NCI-H2227 (cell line): ENCODE data around the gene NOTCH4.

ENCODE experiments used
- DNase-seq: peaks from one replicate; lab custom pipeline; 2025; ENCODE audit not compliant: unreplicated experiment; lab: John Stamatoyannopoulos, UW

The NOTCH4 gene

DNA sequence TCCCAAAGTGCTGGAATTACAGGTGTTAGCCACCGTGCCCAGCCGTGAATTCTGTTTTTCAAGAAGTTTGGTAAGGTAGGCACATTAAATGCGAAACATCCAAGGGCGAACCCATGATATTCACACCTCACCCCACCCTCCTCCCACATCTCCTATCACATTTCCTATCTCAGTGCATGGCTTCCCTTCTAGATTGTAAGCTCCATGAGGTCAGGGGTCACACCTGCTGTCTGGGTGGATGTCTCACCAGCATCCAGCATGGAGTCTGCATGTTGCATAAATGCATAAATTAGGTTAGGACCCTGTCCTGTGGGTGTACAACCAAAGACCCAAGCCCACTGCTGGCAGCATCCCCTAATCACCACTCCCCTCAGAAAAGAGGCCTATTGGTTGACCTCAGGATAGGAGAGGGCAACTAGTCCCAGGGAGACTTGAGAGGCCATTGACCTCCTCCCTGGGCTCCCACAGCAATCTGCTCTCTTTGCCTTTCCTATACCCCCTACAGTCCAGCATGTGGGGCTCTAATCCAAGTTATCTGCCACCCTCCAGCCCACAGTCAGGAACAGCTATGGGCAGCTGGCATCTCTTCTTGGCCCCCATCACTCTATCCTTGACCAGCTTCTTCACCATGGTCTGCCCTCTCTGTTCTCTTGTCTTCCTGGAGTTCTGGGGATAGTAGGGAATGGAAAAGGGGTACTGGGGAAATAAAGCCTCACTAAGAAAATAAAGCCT, 76.3 kb downstream of the NOTCH4 start:
- DNase-seq: no peak

DNA sequence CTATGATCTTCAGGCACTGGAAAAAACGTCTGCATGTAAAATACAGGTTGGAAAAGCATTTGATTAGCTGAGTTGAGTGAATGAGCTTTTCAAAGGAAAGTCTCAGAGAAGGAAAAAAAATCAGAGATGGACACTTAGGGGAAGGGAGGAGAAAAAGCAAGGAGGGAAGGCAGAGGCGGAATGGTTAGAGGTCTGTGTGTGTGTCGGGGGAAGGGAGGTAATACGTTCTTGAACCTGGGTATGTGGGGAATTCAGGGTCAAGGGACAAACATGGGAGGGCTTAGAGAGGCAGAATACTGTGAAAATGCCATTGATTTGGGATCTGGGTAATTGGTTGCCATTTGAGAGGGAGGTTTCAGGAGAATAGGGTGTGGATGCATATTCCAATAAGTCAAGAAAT, 77.2 kb downstream of the NOTCH4 start:
- no peak for DNase-seq

GRCh38 chr6:32146287-32146686, 77.6 kb downstream of the NOTCH4 start:
- DNase-seq: no peak
